ENCODE measurements around the gene STK4. TPM values are rescaled to one million over a fixed set of nuclear protein-coding genes. Genes with fewer than 3 reads are reported as not detected.

STK4 gene
- total RNA-seq, 2 experiments from 2014 or later = 126 to 128 TPM

- ChIA-PET POLR2A (no interaction called here), CTCF (interaction anchor here (1.0 to 1.8 kb wide), 4 partner anchors 22 to 176 kb away, joined by 3 to 6 read pairs (median 4); no protein-coding TSS in a partner anchor)
- DNase-seq = no peak
- no peak overlapping the region for H3K27ac Mint-ChIP-seq
- no peaks in the 10 kb centered on the region for H3K9me3 Mint-ChIP-seq
- H3K36me3 Mint-ChIP-seq = no peaks in the 10 kb centered on the region
- intact Hi-C loops (cut with micrococcal nuclease) = no loop called here
- no peak overlapping the region for H3K4me3 Mint-ChIP-seq
- H3K4me1 Mint-ChIP-seq (ENCODE audit: low read depth) = peaks cover 9% of the 10 kb centered on the region
- peaks cover 10% of the 10 kb centered on the region for H3K27me3 Mint-ChIP-seq
Observed at GRCh38 chr20:45118028-45118427, 151.7 kb downstream of the STK4 start.

DNA sequence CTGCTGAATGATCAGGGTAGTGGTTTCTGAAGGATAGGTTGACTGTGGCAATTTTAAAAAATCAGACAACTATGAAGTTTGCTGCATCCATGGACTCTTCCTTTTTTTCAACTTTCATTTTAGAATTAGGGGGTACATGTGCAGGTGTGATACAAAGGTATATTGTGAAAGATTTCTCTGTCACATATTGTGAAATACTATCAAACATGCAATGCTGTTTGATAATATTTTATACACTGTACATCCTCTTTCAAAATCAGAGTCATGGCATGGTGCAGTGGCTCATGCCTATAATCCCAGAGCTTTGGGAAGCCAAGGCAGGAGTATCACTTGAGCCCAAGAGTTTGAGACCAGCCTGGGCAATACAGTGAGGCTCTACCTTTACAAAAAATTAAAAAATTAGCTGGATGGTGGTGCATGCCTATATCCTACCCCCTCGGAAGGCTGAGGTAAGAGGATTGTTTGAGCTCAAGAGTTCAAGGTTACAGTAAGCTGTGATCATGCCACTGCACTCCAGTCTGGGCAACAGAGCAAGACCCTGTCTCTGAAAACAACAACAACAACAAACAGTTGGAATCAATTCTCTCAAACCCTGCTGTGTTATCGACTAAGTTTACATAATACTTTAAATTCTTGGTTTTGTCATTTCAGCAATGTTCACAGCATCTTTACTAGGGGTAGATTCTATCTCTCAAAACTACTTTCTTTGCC lies 153.4 kb downstream of the STK4 start:
- ChIA-PET POLR2A (no interaction called here), CTCF (interaction anchor here (0.7 kb wide), 1 partner anchor 13 kb away, joined by 4 read pairs; no protein-coding TSS in a partner anchor)
- no peak for DNase-seq
- no peak overlapping the region for H3K4me3 Mint-ChIP-seq
- H3K9me3 Mint-ChIP-seq = no peaks in the 10 kb centered on the region
- peaks cover 8% of the 10 kb centered on the region for H3K4me1 Mint-ChIP-seq (ENCODE audit: low read depth)
- H3K27me3 Mint-ChIP-seq = peaks cover 13% of the 10 kb centered on the region
- intact Hi-C loops (cut with micrococcal nuclease) = no loop called here
- no peak overlapping the region for H3K27ac Mint-ChIP-seq
- no peaks in the 10 kb centered on the region for H3K36me3 Mint-ChIP-seq

DNA sequence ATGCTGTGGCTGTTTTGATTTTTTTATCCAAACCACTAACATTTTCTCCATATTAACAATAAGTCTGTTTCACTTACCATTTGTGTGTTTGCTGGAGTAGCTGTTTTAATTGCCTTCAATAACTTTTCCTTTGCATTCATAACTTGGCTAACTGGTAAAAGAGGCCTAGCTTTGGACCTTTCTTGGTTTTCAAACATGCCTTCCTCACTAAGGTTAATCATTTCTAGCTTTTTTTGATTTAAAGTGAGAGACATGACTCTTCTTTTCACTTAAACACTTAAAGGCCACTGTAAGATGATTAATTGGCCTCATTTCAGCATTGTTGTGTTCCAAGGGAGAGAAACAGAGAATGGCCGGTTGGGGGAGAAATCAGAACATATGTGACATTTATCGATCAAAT lies 155.1 kb downstream of the STK4 start:
- H3K27ac Mint-ChIP-seq = no peak overlapping the region

GRCh38 chr20:45124365-45124764 lies 158.1 kb downstream of the STK4 start, which contains the start of gene WFDC12:
Gene WFDC12, minus strand, starts transcription at chr20:45124465. Its CDS starts 18 bp downstream, at chr20:45124447.
- CTCF ChIA-PET = interaction anchor here (1.4 to 1.9 kb wide), 2 partner anchors 12 to 167 kb away, joined by 3 to 5 read pairs; no protein-coding TSS in a partner anchor

More for the DNA sequence above, 155.1 kb downstream of the STK4 start:
- Mint-ChIP-seq H3K4me1 (ENCODE audit: low read depth) (no peaks in the 10 kb centered on the region), H3K27me3 (peaks cover 13% of the 10 kb centered on the region), H3K9me3 (no peaks in the 10 kb centered on the region), H3K4me3 (no peak overlapping the region), H3K36me3 (no peaks in the 10 kb centered on the region)
- ChIA-PET POLR2A (no interaction called here), CTCF (interaction anchor here (0.6 to 1.9 kb wide), 4 partner anchors 10 to 135 kb away, joined by 3 to 5 read pairs (median 4); no protein-coding TSS in a partner anchor)
- intact Hi-C loops (cut with micrococcal nuclease) = no loop called here
- DNase-seq = no peak

GRCh38 chr20:45128099-45128498 lies 161.8 kb downstream of the STK4 start:
- intact Hi-C loops (cut with micrococcal nuclease) = no loop called here
- H3K4me3 Mint-ChIP-seq = no peak overlapping the region
- H3K27ac Mint-ChIP-seq = no peak overlapping the region
- no peaks in the 10 kb centered on the region for H3K36me3 Mint-ChIP-seq
- DNase-seq = no peak
- ChIA-PET CTCF (interaction anchor here (1.5 kb wide), 1 partner anchor 11 kb away, joined by 3 read pairs; no protein-coding TSS in a partner anchor), POLR2A (no interaction called here)
- no peaks in the 10 kb centered on the region for H3K4me1 Mint-ChIP-seq (ENCODE audit: low read depth)
- peaks cover 20% of the 10 kb centered on the region for H3K27me3 Mint-ChIP-seq
- no peaks in the 10 kb centered on the region for H3K9me3 Mint-ChIP-seq

More at GRCh38 chr20:45124365-45124764, 158.1 kb downstream of the STK4 start, which contains the start of gene WFDC12:
- no peak for DNase-seq
- no peaks in the 10 kb centered on the region for H3K9me3 Mint-ChIP-seq
- intact Hi-C loops (cut with micrococcal nuclease) = no loop called here
- POLR2A ChIA-PET = no interaction called here
- no peaks in the 10 kb centered on the region for H3K36me3 Mint-ChIP-seq
- peaks cover 24% of the 10 kb centered on the region for H3K27me3 Mint-ChIP-seq
- no peaks in the 10 kb centered on the region for H3K4me1 Mint-ChIP-seq (ENCODE audit: low read depth)
- H3K4me3 Mint-ChIP-seq = no peak within 1 kb of the TSS
- no peak within 1 kb of the TSS for H3K27ac Mint-ChIP-seq

Other genes starting within 250 kb of the STK4 start
- gene KCNK15, start 220.6 kb upstream of the STK4 start, total RNA-seq = under 1 TPM; 0.71 to 0.77 TPM
- gene RIMS4, start 156.0 kb upstream of the STK4 start, total RNA-seq = not detected
- gene YWHAB, start 80.8 kb upstream of the STK4 start, total RNA-seq = 100 to 1,000 TPM; 280 to 284 TPM
- 10 to 100 TPM; 61.5 to 70.7 TPM for gene PABPC1L, start 56.5 kb upstream of the STK4 start, total RNA-seq
- gene TOMM34, start 6.1 kb upstream of the STK4 start, total RNA-seq = 10 to 100 TPM; 56.3 to 58.4 TPM
- under 1 TPM; 0.34 to 0.45 TPM for gene KCNS1, start 134.6 kb downstream of the STK4 start, total RNA-seq
- gene WFDC5, start 148.7 kb downstream of the STK4 start, total RNA-seq = not detected
- not detected for gene WFDC12, start 158.0 kb downstream of the STK4 start, total RNA-seq
- gene PI3, start 208.4 kb downstream of the STK4 start, total RNA-seq = not detected
- gene SEMG1, start 240.5 kb downstream of the STK4 start, total RNA-seq = not detected

Data from activated CD4-positive, alpha-beta memory T cell treated with anti-CD3 and anti-CD28 coated beads for 36 hours (primary cell).